ENCODE results near the gene DLGAP1. TPM values are rescaled to one million over a fixed set of nuclear protein-coding genes. Genes with fewer than 3 reads are reported as not detected.
A peak's percentile ranks its signal among the peaks of the same experiment; 100 is the strongest.

Gene DLGAP1
- total and polyA plus RNA-seq, 2 of the 13 experiments (the other 11 are each of a cell fraction or from before 2014, with no cell fraction given) = 0.01 TPM; not detected in 1

DNA sequence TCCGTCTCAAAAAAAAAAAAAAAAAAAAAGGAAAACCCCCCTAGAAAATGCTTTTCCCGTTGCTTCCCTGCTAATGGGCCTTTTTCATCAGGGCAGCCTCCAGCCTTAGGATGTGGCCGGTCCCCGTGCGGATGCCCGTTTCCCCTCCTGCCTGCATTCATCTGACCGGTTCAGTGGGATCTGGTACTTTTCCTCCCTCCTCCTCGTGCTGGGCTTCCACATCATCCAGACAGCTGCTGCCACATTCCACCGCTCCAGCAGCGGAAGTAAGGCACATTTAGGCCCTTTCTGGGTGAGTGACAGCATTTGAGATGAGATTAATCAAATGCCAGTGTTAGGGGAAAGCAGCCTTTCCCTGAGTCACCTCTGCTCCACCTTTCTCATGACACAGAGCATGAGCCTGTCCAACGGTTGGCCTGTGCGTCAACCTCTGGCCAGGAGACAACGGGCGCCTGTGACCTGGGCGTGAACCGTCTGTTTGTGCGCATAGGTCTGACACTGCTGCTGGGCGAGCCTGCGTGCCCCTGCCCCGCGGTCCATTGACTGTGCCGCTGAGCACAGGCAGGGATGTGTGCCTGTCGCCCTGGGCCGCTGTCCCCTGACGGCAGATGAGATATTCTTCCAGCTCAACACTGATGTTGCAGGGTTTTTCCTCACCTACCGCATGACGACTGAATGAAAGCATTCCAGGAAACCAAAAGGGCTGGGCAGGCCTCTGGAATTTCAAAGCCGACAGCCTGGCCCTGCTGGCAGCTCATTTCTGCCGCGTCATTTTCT is 831.1 kb downstream of the DLGAP1 start (continued):
- TF ChIP-seq, protein P1, sequence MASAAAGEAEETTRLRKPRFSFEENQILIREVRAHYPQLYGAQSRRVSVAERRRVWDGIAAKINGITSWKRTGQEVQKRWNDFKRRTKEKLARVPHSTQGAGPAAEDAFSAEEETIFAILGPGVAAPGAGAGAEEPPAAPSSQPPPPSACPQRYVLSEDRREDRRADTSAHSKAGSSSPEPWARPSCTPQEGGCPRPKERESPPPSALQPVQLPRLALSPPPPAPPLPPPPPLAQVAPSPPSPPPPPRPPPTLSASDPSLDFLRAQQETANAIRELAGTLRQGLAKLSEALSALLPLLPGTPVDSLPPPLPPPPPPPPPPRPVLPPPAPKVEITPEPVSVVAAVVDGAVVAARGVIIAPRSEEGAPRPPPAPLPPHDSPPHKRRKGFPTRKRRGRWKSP (CRISPR knock-in tag; IDR thresholded peaks at IDR 0.05) = peak; percentile 53; the same call in 1 of the 2 replicates
- TF ChIP-seq, protein P2, sequence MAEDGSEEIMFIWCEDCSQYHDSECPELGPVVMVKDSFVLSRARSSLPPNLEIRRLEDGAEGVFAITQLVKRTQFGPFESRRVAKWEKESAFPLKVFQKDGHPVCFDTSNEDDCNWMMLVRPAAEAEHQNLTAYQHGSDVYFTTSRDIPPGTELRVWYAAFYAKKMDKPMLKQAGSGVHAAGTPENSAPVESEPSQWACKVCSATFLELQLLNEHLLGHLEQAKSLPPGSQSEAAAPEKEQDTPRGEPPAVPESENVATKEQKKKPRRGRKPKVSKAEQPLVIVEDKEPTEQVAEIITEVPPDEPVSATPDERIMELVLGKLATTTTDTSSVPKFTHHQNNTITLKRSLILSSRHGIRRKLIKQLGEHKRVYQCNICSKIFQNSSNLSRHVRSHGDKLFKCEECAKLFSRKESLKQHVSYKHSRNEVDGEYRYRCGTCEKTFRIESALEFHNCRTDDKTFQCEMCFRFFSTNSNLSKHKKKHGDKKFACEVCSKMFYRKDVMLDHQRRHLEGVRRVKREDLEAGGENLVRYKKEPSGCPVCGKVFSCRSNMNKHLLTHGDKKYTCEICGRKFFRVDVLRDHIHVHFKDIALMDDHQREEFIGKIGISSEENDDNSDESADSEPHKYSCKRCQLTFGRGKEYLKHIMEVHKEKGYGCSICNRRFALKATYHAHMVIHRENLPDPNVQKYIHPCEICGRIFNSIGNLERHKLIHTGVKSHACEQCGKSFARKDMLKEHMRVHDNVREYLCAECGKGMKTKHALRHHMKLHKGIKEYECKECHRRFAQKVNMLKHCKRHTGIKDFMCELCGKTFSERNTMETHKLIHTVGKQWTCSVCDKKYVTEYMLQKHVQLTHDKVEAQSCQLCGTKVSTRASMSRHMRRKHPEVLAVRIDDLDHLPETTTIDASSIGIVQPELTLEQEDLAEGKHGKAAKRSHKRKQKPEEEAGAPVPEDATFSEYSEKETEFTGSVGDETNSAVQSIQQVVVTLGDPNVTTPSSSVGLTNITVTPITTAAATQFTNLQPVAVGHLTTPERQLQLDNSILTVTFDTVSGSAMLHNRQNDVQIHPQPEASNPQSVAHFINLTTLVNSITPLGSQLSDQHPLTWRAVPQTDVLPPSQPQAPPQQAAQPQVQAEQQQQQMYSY (CRISPR knock-in tag; IDR thresholded peaks at IDR 0.05) = 0 out of 2 replicates have a peak, but pooled peaks have one; percentile 31
- peak; percentile 69; the same call in 1 of the 2 replicates for TF ChIP-seq ZNF589 (CRISPR knock-in tag; conservative IDR thresholded peaks at IDR 0.05)
- no peak for TF ChIP-seq ZFP62 (CRISPR knock-in tag; IDR thresholded peaks at IDR 0.05)
- 0 out of 2 replicates have a peak, but pooled peaks have one; percentile 40 for TF ChIP-seq ZNF564 (CRISPR knock-in tag; IDR thresholded peaks at IDR 0.05)
- TF ChIP-seq, protein P3, sequence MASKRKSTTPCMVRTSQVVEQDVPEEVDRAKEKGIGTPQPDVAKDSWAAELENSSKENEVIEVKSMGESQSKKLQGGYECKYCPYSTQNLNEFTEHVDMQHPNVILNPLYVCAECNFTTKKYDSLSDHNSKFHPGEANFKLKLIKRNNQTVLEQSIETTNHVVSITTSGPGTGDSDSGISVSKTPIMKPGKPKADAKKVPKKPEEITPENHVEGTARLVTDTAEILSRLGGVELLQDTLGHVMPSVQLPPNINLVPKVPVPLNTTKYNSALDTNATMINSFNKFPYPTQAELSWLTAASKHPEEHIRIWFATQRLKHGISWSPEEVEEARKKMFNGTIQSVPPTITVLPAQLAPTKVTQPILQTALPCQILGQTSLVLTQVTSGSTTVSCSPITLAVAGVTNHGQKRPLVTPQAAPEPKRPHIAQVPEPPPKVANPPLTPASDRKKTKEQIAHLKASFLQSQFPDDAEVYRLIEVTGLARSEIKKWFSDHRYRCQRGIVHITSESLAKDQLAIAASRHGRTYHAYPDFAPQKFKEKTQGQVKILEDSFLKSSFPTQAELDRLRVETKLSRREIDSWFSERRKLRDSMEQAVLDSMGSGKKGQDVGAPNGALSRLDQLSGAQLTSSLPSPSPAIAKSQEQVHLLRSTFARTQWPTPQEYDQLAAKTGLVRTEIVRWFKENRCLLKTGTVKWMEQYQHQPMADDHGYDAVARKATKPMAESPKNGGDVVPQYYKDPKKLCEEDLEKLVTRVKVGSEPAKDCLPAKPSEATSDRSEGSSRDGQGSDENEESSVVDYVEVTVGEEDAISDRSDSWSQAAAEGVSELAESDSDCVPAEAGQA (IDR thresholded peaks at IDR 0.05; ENCODE audit: low read depth) = no peak
- TF ChIP-seq, protein P3 (CRISPR knock-in tag; IDR thresholded peaks at IDR 0.05; ENCODE audit: borderline replicate concordance) = no peak
- TF ChIP-seq ZNF333 (CRISPR knock-in tag; IDR thresholded peaks at IDR 0.05; ENCODE audit: borderline replicate concordance) = peak; percentile 84; the same call in 1 of the 2 replicates
- TF ChIP-seq POLR2AphosphoS5 (IDR thresholded peaks at IDR 0.05; ENCODE audit: low read depth, low read length) = peak; percentile 85
- no peak for TF ChIP-seq ZNF737 (CRISPR knock-in tag; IDR thresholded peaks at IDR 0.05; ENCODE audit: borderline replicate concordance)
- no peak for TF ChIP-seq FOXA1 (IDR thresholded peaks at IDR 0.05)
- peak; percentile 77 for TF ChIP-seq FOXA1 (CRISPR knock-in tag; IDR thresholded peaks at IDR 0.05)
- TF ChIP-seq ZNF83 (CRISPR knock-in tag; IDR thresholded peaks at IDR 0.05; ENCODE audit: borderline replicate concordance) = 0 out of 2 replicates have a peak, but pooled peaks have one; percentile 41

Data from HepG2 (cell line).